Measurements from ENCODE around the gene TSLP.

Gene TSLP

GRCh38 chr5:111121926-111122325 is 50.4 kb downstream of the TSLP start:
- H3K36me3 ChIP-seq (replicated peaks in 1 of 2; ENCODE audit: control insufficient read depth in 2 of 2, insufficient read depth in 2 of 2, low read length in 2 of 2): peaks cover 4 to 100% of the 10 kb centered on the region in 2 donors
- DNase-seq (ENCODE audit: low spot score): no peak
- no peaks in the 10 kb centered on the region for H3K27me3 ChIP-seq (ENCODE audit: control insufficient read depth in 3 of 3, insufficient read depth in 3 of 3, low read depth in 1 of 3, low read length in 3 of 3)
- H3K79me1 ChIP-seq (ENCODE audit: low read depth, low read length): no peaks in the 10 kb centered on the region
- H2BK15ac ChIP-seq (ENCODE audit: low read length): no peak overlapping the region
- no peak overlapping the region for H3K9ac ChIP-seq (ENCODE audit: low read depth, low read length, poor library complexity)
- no peak overlapping the region for H2BK120ac ChIP-seq (ENCODE audit: low read depth, low read length)
- H3K4me3 ChIP-seq (ENCODE audit: low read length in 2 of 2): no peak overlapping the region
- H3K23ac ChIP-seq (ENCODE audit: low read depth, low read length, poor library complexity): no peak overlapping the region
- H3K14ac ChIP-seq (ENCODE audit: low read length): no peak overlapping the region
- H3K27ac ChIP-seq (replicated peaks; ENCODE audit: low read length): no peak overlapping the region
- H3K4ac ChIP-seq (ENCODE audit: low read length): no peak overlapping the region
- H3K9me3 ChIP-seq (replicated peaks in 1 of 2; ENCODE audit: control insufficient read depth in 2 of 2, insufficient read depth in 1 of 2, low read depth in 1 of 2, low read length in 2 of 2): no peaks in the 10 kb centered on the region
- H4K8ac ChIP-seq (ENCODE audit: low read depth, low read length): no peak overlapping the region
- H3K4me2 ChIP-seq (ENCODE audit: insufficient read depth, low read length, poor library complexity, severe bottlenecking): no peak overlapping the region
- no peaks in the 10 kb centered on the region for H3K4me1 ChIP-seq (ENCODE audit: control insufficient read depth in 2 of 2, insufficient read depth in 1 of 2, low read depth in 1 of 2, low read length in 2 of 2)
- H2AK5ac ChIP-seq (ENCODE audit: low read depth, low read length): no peak overlapping the region
- no peak overlapping the region for H2AFZ ChIP-seq (ENCODE audit: low read length)
- no peak overlapping the region for H2BK12ac ChIP-seq (ENCODE audit: low read length)
- H4K91ac ChIP-seq (ENCODE audit: low read depth, low read length, poor library complexity): no peak overlapping the region
- no peak overlapping the region for H2BK5ac ChIP-seq (ENCODE audit: low read length)
- no peak overlapping the region for H3K18ac ChIP-seq (ENCODE audit: low read length)

- no peaks in the 10 kb centered on the region for H3K79me1 ChIP-seq (ENCODE audit: low read depth, low read length)
- no peak overlapping the region for H2BK5ac ChIP-seq (ENCODE audit: low read length)
- H2AFZ ChIP-seq (ENCODE audit: low read length): no peak overlapping the region
- WGBS, 2 donors (ENCODE audit: extremely low coverage in 2 of 2, insufficient read length in 2 of 2, insufficient replicate concordance in 1 of 2): no CpG with 5 or more reads among the region's 2 CpGs
- no peak overlapping the region for H4K8ac ChIP-seq (ENCODE audit: low read depth, low read length)
- H3K4me1 ChIP-seq (ENCODE audit: control insufficient read depth in 2 of 2, insufficient read depth in 1 of 2, low read depth in 1 of 2, low read length in 2 of 2): no peaks in the 10 kb centered on the region
- no peak for DNase-seq (ENCODE audit: low spot score)
- no peak overlapping the region for H3K4ac ChIP-seq (ENCODE audit: low read length)
- H3K9me3 ChIP-seq (replicated peaks in 1 of 2; ENCODE audit: control insufficient read depth in 2 of 2, insufficient read depth in 1 of 2, low read depth in 1 of 2, low read length in 2 of 2): no peaks in the 10 kb centered on the region
- no peak overlapping the region for H3K18ac ChIP-seq (ENCODE audit: low read length)
- H3K4me2 ChIP-seq (ENCODE audit: insufficient read depth, low read length, poor library complexity, severe bottlenecking): no peak overlapping the region
- H3K23ac ChIP-seq (ENCODE audit: low read depth, low read length, poor library complexity): no peak overlapping the region
- no peak overlapping the region for H2AK5ac ChIP-seq (ENCODE audit: low read depth, low read length)
- H3K4me3 ChIP-seq (ENCODE audit: low read length in 2 of 2): no peak overlapping the region
- no peak overlapping the region for H3K27ac ChIP-seq (replicated peaks; ENCODE audit: low read length)
- H3K36me3 ChIP-seq (replicated peaks in 1 of 2; ENCODE audit: control insufficient read depth in 2 of 2, insufficient read depth in 2 of 2, low read length in 2 of 2): peaks cover 4 to 100% of the 10 kb centered on the region in 2 donors
- no peak overlapping the region for H2BK12ac ChIP-seq (ENCODE audit: low read length)
- H2BK15ac ChIP-seq (ENCODE audit: low read length): no peak overlapping the region
- no peak overlapping the region for H3K14ac ChIP-seq (ENCODE audit: low read length)
- no peak overlapping the region for H2BK120ac ChIP-seq (ENCODE audit: low read depth, low read length)
- H3K9ac ChIP-seq (ENCODE audit: low read depth, low read length, poor library complexity): no peak overlapping the region
- no peaks in the 10 kb centered on the region for H3K27me3 ChIP-seq (ENCODE audit: control insufficient read depth in 3 of 3, insufficient read depth in 3 of 3, low read depth in 1 of 3, low read length in 3 of 3)
- H4K91ac ChIP-seq (ENCODE audit: low read depth, low read length, poor library complexity): no peak overlapping the region
Observed at GRCh38 chr5:111122398-111122797, 50.9 kb downstream of the TSLP start.

- H3K36me3 ChIP-seq (replicated peaks in 1 of 2; ENCODE audit: control insufficient read depth in 2 of 2, insufficient read depth in 2 of 2, low read length in 2 of 2): peaks cover 2 to 99% of the 10 kb centered on the region in 2 donors
Observed at GRCh38 chr5:111124793-111125192, 53.3 kb downstream of the TSLP start.

GRCh38 chr5:111126896-111127295 is 55.4 kb downstream of the TSLP start:
- Histone ChIP-seq H3K9ac (ENCODE audit: low read depth, low read length, poor library complexity) (no peak overlapping the region), H2BK12ac (ENCODE audit: low read length) (no peak overlapping the region), H3K4ac (ENCODE audit: low read length) (no peak overlapping the region), H3K4me2 (ENCODE audit: insufficient read depth, low read length, poor library complexity, severe bottlenecking) (no peak overlapping the region), H3K14ac (ENCODE audit: low read length) (no peak overlapping the region), H2BK120ac (ENCODE audit: low read depth, low read length) (no peak overlapping the region), H3K27me3 (ENCODE audit: control insufficient read depth in 3 of 3, insufficient read depth in 3 of 3, low read depth in 1 of 3, low read length in 3 of 3) (no peaks in the 10 kb centered on the region), H2AK5ac (ENCODE audit: low read depth, low read length) (no peak overlapping the region), H3K9me3 (replicated peaks in 1 of 2; ENCODE audit: control insufficient read depth in 2 of 2, insufficient read depth in 1 of 2, low read depth in 1 of 2, low read length in 2 of 2) (no peaks in the 10 kb centered on the region), H3K36me3 (replicated peaks in 1 of 2; ENCODE audit: control insufficient read depth in 2 of 2, insufficient read depth in 2 of 2, low read length in 2 of 2) (peaks cover 2 to 78% of the 10 kb centered on the region in 2 donors), H3K4me3 (ENCODE audit: low read length in 2 of 2) (no peak overlapping the region), H4K8ac (ENCODE audit: low read depth, low read length) (no peak overlapping the region), H3K79me1 (ENCODE audit: low read depth, low read length) (no peaks in the 10 kb centered on the region), H2BK5ac (ENCODE audit: low read length) (no peak overlapping the region), H3K27ac (replicated peaks; ENCODE audit: low read length) (no peak overlapping the region), H2BK15ac (ENCODE audit: low read length) (no peak overlapping the region), H3K23ac (ENCODE audit: low read depth, low read length, poor library complexity) (no peak overlapping the region), H3K18ac (ENCODE audit: low read length) (no peak overlapping the region), H4K91ac (ENCODE audit: low read depth, low read length, poor library complexity) (no peak overlapping the region), H2AFZ (ENCODE audit: low read length) (no peak overlapping the region), H3K4me1 (ENCODE audit: control insufficient read depth in 2 of 2, insufficient read depth in 1 of 2, low read depth in 1 of 2, low read length in 2 of 2) (peaks cover 2 to 5% of the 10 kb centered on the region in 2 donors)
- no CpG with 5 or more reads among the region's 3 CpGs for WGBS, 2 donors (ENCODE audit: extremely low coverage in 2 of 2, insufficient read length in 2 of 2, insufficient replicate concordance in 1 of 2)
- DNase-seq (ENCODE audit: low spot score): no peak

More at GRCh38 chr5:111124793-111125192, 53.3 kb downstream of the TSLP start:
- DNase-seq (ENCODE audit: low spot score): no peak
- no peak overlapping the region for H2BK12ac ChIP-seq (ENCODE audit: low read length)
- H3K4me1 ChIP-seq (ENCODE audit: control insufficient read depth in 2 of 2, insufficient read depth in 1 of 2, low read depth in 1 of 2, low read length in 2 of 2): no peaks in the 10 kb centered on the region
- no peak overlapping the region for H3K4me2 ChIP-seq (ENCODE audit: insufficient read depth, low read length, poor library complexity, severe bottlenecking)
- no peak overlapping the region for H2AFZ ChIP-seq (ENCODE audit: low read length)
- no peak overlapping the region for H3K4ac ChIP-seq (ENCODE audit: low read length)
- H3K27ac ChIP-seq (replicated peaks; ENCODE audit: low read length): no peak overlapping the region
- no peak overlapping the region for H2BK15ac ChIP-seq (ENCODE audit: low read length)
- H3K23ac ChIP-seq (ENCODE audit: low read depth, low read length, poor library complexity): no peak overlapping the region
- no CpG with 5 or more reads among the region's 1 CpG for WGBS, 2 donors (ENCODE audit: extremely low coverage in 2 of 2, insufficient read length in 2 of 2, insufficient replicate concordance in 1 of 2)
- no peaks in the 10 kb centered on the region for H3K79me1 ChIP-seq (ENCODE audit: low read depth, low read length)
- H4K8ac ChIP-seq (ENCODE audit: low read depth, low read length): no peak overlapping the region
- no peak overlapping the region for H2BK5ac ChIP-seq (ENCODE audit: low read length)
- no peak overlapping the region for H2BK120ac ChIP-seq (ENCODE audit: low read depth, low read length)
- no peak overlapping the region for H2AK5ac ChIP-seq (ENCODE audit: low read depth, low read length)
- H3K4me3 ChIP-seq (ENCODE audit: low read length in 2 of 2): no peak overlapping the region
- no peak overlapping the region for H3K14ac ChIP-seq (ENCODE audit: low read length)
- no peaks in the 10 kb centered on the region for H3K27me3 ChIP-seq (ENCODE audit: control insufficient read depth in 3 of 3, insufficient read depth in 3 of 3, low read depth in 1 of 3, low read length in 3 of 3)
- no peak overlapping the region for H3K18ac ChIP-seq (ENCODE audit: low read length)
- no peaks in the 10 kb centered on the region for H3K9me3 ChIP-seq (replicated peaks in 1 of 2; ENCODE audit: control insufficient read depth in 2 of 2, insufficient read depth in 1 of 2, low read depth in 1 of 2, low read length in 2 of 2)
- H3K9ac ChIP-seq (ENCODE audit: low read depth, low read length, poor library complexity): no peak overlapping the region
- no peak overlapping the region for H4K91ac ChIP-seq (ENCODE audit: low read depth, low read length, poor library complexity)
